T-helper 2 cell (primary cell): ENCODE results near the gene NDUFC1.
"Not testable (repeated sequence)": the region's sequence is repeated elsewhere in the genome, so short reads cannot be mapped to it uniquely, and the experiment has no call there.

Experiments used
- DNase-seq, 5 experiments: peaks; one replicate each; pipeline versions ENCODE4 v3.0.0 to v3.0.0-alpha.2; 2012 to 2022

NDUFC1 gene

GRCh38 chr4:139297001-139297410 lies 5.3 kb downstream of the NDUFC1 start:
- DNase-seq = peak in 1 of 5 experiments; percentile 37

- no peak for DNase-seq
Observed at GRCh38 chr4:139295942-139296299, 6.4 kb downstream of the NDUFC1 start.

GRCh38 chr4:139295206-139295941 lies 6.9 kb downstream of the NDUFC1 start:
- peak; percentile 86 to 99 (median 96) for DNase-seq

- DNase-seq = no peak
Observed at GRCh38 chr4:139286186-139286698, 16.0 kb downstream of the NDUFC1 start.

- DNase-seq = no peak
Observed at GRCh38 chr4:139282721-139283075, 19.6 kb downstream of the NDUFC1 start.

- DNase-seq = no peak
Observed at GRCh38 chr4:139282065-139282720, 20.1 kb downstream of the NDUFC1 start.

GRCh38 chr4:139279760-139280620 lies 22.3 kb downstream of the NDUFC1 start, which contains the start of gene MGARP:
TSS of gene MGARP (minus strand) at chr4:139280225. CDS start at chr4:139280158, 67 bp downstream.
- DNase-seq = peak in 1 of 5 experiments; percentile 39

GRCh38 chr4:139278912-139279759 lies 23.1 kb downstream of the NDUFC1 start:
- no peak for DNase-seq

GRCh38 chr4:139278485-139278884 lies 23.8 kb downstream of the NDUFC1 start:
- DNase-seq = no peak

- DNase-seq = no peak
Observed at GRCh38 chr4:139275281-139275735, 27.0 kb downstream of the NDUFC1 start.

GRCh38 chr4:139274790-139275189 lies 27.5 kb downstream of the NDUFC1 start:
- no peak for DNase-seq

GRCh38 chr4:139273835-139274234 lies 28.4 kb downstream of the NDUFC1 start:
- no peak for DNase-seq

GRCh38 chr4:139267301-139267700 lies 35.0 kb downstream of the NDUFC1 start:
- DNase-seq = no peak

GRCh38 chr4:139266583-139267257 lies 35.6 kb downstream of the NDUFC1 start:
- peak; percentile 22 to 98 (median 71) for DNase-seq

GRCh38 chr4:139266208-139266582 lies 36.1 kb downstream of the NDUFC1 start:
- DNase-seq = no peak

- no peak for DNase-seq
Observed at GRCh38 chr4:139265654-139266053, 36.6 kb downstream of the NDUFC1 start.

- DNase-seq = no peak
Observed at GRCh38 chr4:139256349-139256748, 45.9 kb downstream of the NDUFC1 start.

GRCh38 chr4:139255581-139255980 lies 46.7 kb downstream of the NDUFC1 start:
- not testable (repeated sequence) for DNase-seq

GRCh38 chr4:139253713-139254112 lies 48.6 kb downstream of the NDUFC1 start:
- no peak for DNase-seq

GRCh38 chr4:139253046-139253445 lies 49.2 kb downstream of the NDUFC1 start:
- DNase-seq = no peak

GRCh38 chr4:139247700-139248238 lies 54.5 kb downstream of the NDUFC1 start:
- no peak for DNase-seq
